ENCODE measurements around the gene CDH11.
A peak's percentile ranks its signal among the peaks of the same experiment; 100 is the strongest.

The CDH11 gene

DNA sequence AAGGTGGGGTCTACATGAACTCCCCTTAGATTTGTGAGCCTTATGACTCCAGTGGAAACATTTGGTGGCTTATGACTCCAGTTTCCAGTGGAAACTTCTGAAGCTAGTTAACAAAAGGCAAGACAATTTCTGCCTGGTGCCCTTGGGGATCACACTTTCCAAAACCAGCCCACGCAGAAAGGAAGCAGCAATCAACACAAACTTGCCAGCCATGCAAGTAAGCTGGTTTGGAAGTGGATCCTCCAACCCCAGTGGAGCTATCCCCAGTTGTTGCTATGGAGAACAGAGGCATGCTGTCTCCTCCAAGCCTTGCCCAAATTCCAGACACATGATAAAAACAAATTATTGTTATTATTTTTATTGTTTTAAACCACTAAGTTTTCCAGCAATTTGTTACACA is 130.9 kb downstream of the CDH11 start:
- no peak overlapping the region for H3K4me3 ChIP-seq (ENCODE audit: control insufficient read depth, low read depth, low read length)
- DNase-seq (ENCODE audit: low read depth): no peak
- TF ChIP-seq, protein P1, sequence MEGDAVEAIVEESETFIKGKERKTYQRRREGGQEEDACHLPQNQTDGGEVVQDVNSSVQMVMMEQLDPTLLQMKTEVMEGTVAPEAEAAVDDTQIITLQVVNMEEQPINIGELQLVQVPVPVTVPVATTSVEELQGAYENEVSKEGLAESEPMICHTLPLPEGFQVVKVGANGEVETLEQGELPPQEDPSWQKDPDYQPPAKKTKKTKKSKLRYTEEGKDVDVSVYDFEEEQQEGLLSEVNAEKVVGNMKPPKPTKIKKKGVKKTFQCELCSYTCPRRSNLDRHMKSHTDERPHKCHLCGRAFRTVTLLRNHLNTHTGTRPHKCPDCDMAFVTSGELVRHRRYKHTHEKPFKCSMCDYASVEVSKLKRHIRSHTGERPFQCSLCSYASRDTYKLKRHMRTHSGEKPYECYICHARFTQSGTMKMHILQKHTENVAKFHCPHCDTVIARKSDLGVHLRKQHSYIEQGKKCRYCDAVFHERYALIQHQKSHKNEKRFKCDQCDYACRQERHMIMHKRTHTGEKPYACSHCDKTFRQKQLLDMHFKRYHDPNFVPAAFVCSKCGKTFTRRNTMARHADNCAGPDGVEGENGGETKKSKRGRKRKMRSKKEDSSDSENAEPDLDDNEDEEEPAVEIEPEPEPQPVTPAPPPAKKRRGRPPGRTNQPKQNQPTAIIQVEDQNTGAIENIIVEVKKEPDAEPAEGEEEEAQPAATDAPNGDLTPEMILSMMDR (IDR thresholded peaks at IDR 0.05; ENCODE audit: control insufficient read depth, insufficient read depth, low read depth, low read length, missing control alignments): no peak

DNA sequence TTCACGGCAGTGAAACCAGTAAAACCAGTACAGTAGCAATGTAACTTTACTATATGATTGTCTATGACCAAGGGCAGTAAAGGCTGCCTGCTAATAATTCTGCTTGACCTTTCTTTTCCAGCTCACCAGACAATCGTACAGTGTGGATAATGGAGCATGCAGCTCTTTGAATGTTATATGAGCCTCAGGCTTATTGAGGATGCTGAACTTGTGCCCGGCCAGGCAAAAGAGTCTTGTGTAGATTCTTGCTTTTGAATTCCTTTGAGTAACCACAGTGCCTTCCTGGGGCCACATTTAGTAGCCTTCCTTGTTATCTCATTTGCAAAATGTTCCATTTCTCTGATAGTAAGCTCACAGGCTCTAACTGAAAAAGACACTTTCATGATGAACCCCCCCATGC is 131.8 kb downstream of the CDH11 start:
- TF ChIP-seq, protein P1 (IDR thresholded peaks at IDR 0.05; ENCODE audit: control insufficient read depth, insufficient read depth, low read depth, low read length, missing control alignments): no peak
- DNase-seq (ENCODE audit: low read depth): no peak
- no peak overlapping the region for H3K4me3 ChIP-seq (ENCODE audit: control insufficient read depth, low read depth, low read length)

DNA sequence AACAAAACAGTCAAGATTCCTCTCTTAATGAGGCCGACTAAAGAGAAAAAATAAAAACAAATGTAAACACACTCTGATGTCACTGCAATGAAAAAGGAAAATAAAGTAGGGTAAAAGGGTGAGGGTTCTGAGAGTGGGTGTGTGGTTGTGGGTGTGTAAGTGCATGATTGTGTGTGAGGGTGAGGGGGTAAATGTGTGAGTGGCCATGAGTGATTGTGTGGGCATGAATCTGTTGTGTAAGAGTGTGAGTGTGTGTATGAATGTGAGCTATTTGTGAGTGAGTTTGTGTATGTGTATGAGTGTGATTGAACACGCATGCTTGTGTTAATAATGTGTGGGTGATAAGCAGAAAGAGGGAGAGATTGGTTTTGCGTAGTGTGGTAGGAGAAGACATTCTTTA is 132.8 kb downstream of the CDH11 start:
- no peak for DNase-seq (ENCODE audit: low read depth)
- TF ChIP-seq, protein P1 (IDR thresholded peaks at IDR 0.05; ENCODE audit: control insufficient read depth, insufficient read depth, low read depth, low read length, missing control alignments): no peak
- no peak overlapping the region for H3K4me3 ChIP-seq (ENCODE audit: control insufficient read depth, low read depth, low read length)

DNA sequence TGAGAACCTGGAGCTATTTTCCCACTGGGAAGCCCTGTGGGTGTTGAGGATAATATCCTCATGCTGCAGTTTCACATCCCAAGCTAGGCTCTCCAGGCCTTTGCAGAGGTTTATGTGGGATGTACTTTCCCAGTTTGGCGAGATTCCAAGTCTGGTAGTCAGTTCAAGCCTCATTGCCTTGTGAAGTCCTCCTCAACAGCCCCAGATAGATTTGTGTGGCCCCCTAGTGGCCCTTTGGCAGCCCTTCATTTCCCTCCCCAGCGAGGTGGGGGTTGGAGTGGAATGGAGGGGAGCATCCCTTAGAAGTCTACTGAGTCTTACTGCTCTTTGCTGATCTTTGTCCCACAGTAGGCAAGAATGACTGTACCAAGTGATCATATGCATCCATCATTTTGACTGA is 137.9 kb downstream of the CDH11 start:
- TF ChIP-seq, protein P1 (IDR thresholded peaks at IDR 0.05; ENCODE audit: control insufficient read depth, insufficient read depth, low read depth, low read length, missing control alignments): peak; percentile 79
- peak; percentile 57 for DNase-seq (ENCODE audit: low read depth)
- H3K4me3 ChIP-seq (ENCODE audit: control insufficient read depth, low read depth, low read length): no peak overlapping the region

DNA sequence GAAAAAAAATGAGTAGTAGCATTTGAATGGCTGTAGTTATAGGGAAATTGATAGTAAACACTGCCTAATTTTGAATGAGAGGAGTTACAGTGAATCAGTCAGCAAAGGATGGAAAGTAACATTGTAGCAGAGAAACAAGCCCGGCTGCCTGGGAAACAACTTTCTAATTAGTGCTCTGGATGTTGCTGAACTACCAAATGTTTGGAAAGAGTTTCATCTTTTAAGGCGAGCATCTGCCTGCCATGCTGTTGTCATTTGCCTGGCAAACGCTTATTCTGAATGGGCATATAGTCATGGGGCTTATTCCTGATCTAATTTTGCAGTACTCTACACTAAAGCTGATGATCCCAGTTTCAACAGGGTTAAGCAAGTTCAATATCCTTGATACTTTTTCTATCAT is 138.6 kb downstream of the CDH11 start:
- DNase-seq (ENCODE audit: low read depth): no peak
- H3K4me3 ChIP-seq (ENCODE audit: control insufficient read depth, low read depth, low read length): no peak overlapping the region
- TF ChIP-seq, protein P1 (IDR thresholded peaks at IDR 0.05; ENCODE audit: control insufficient read depth, insufficient read depth, low read depth, low read length, missing control alignments): no peak

DNA sequence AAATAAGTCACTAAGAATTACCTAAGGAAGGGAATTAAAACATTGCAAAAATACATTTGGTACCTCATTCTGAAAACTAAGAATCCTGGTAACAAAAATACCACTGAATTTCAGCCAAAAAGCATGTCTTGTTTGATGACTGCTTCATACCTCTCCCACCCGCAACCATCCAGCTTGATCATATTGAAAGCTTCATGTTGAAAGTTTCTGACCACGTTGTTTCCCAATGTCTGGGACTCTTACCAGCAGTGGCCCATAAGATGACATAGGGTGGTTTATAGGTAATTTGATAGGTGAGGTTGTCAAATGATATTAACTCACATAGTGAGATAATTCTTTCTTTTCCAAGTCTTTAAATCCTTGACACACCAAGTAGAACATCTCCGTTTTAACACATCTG is 139.3 kb downstream of the CDH11 start:
- H3K4me3 ChIP-seq (ENCODE audit: control insufficient read depth, low read depth, low read length): no peak overlapping the region
- TF ChIP-seq, protein P1 (IDR thresholded peaks at IDR 0.05; ENCODE audit: control insufficient read depth, insufficient read depth, low read depth, low read length, missing control alignments): no peak
- peak; percentile 48 for DNase-seq (ENCODE audit: low read depth)

All from AG09309 (cell line).